GM12874 (cell line): ENCODE measurements around the gene TPSAB1.

Experiments used
- TF ChIP-seq, protein P1 (sequence below): IDR thresholded peaks from 2 replicates; pipeline ENCODE4 v1.5.1; 2011; ENCODE audit warnings: low read depth, mild to moderate bottlenecking, control low read depth, low read length, moderate library complexity; ENCODE audit not compliant: insufficient read depth

Gene TPSAB1

DNA sequence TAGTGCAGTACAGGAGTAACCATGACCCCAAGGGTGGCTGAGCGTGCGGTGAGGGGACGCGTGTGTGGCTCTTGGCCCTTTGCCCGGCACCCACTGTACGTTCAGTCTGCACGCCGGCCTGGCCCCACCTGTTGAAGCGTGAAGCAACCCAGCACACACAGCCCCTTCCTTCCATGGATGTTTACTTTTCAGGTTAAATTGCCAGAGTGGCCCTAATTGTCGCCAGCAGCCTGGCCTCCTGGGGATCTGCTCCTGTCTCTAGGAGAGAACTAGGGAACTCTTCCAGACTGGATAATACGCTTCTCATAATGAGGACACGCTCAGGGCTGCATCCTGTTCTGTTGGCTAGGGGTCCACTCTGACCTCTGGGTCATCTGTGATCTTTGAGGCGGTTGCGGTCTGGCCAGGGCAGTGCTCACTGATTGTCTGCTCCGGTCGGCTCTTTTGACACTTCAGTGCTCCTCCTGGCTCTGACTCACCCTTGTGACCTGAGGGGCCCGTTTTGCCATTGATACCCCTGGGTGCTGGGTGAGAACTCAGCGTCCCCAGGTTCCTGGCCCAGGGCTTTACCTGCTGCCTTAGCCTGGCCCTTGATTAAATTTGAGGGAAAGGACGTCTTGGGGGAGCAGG lies 43.2 kb upstream of the TPSAB1 start:
- TF ChIP-seq, protein P1, sequence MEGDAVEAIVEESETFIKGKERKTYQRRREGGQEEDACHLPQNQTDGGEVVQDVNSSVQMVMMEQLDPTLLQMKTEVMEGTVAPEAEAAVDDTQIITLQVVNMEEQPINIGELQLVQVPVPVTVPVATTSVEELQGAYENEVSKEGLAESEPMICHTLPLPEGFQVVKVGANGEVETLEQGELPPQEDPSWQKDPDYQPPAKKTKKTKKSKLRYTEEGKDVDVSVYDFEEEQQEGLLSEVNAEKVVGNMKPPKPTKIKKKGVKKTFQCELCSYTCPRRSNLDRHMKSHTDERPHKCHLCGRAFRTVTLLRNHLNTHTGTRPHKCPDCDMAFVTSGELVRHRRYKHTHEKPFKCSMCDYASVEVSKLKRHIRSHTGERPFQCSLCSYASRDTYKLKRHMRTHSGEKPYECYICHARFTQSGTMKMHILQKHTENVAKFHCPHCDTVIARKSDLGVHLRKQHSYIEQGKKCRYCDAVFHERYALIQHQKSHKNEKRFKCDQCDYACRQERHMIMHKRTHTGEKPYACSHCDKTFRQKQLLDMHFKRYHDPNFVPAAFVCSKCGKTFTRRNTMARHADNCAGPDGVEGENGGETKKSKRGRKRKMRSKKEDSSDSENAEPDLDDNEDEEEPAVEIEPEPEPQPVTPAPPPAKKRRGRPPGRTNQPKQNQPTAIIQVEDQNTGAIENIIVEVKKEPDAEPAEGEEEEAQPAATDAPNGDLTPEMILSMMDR = no peak

- TF ChIP-seq, protein P1 = no peak
Measured at GRCh38 chr16:1198194-1198593, 42.3 kb upstream of the TPSAB1 start.

- TF ChIP-seq, protein P1 = no peak
Measured at GRCh38 chr16:1199347-1200013, 41.0 kb upstream of the TPSAB1 start.

- TF ChIP-seq, protein P1 = no peak
Measured at GRCh38 chr16:1200014-1200627, 40.4 kb upstream of the TPSAB1 start.

- TF ChIP-seq, protein P1 = no peak
Measured at GRCh38 chr16:1201444-1201843, 39.1 kb upstream of the TPSAB1 start.

GRCh38 chr16:1202274-1202673 lies 38.2 kb upstream of the TPSAB1 start:
- TF ChIP-seq, protein P1 = no peak

GRCh38 chr16:1204933-1205332 lies 35.6 kb upstream of the TPSAB1 start:
- TF ChIP-seq, protein P1 = no peak
